H1 (cell line): ENCODE results near the gene RAB3A. TPM values are rescaled to one million over a fixed set of nuclear protein-coding genes. Genes with fewer than 3 reads are reported as not detected.

Source experiments
- CEBPB ChIP-seq: IDR thresholded peaks from 2 replicates; pipeline ENCODE4 v1.6.1; 2012; ENCODE audit warnings: low read depth, low read length
- CHD7 ChIP-seq: fragments of 300-600 bp; sonication (generic); IDR thresholded peaks from 2 replicates; pipeline ENCODE4 v1.7.1; 2012; ENCODE audit warnings: low read length, moderate library complexity, mild to moderate bottlenecking, inconsistent platforms; ENCODE audit not compliant: insufficient replicate concordance
- EGR1 ChIP-seq: IDR thresholded peaks from 2 replicates; pipeline ENCODE4 v1.6.1; 2011; ENCODE audit warnings: low read depth, low read length, borderline replicate concordance
- GTF2F1 ChIP-seq: IDR thresholded peaks from 2 replicates; pipeline ENCODE4 v1.6.1; 2012; ENCODE audit warnings: low read depth, low read length, improper control_type of control experiment, borderline replicate concordance
- HDAC6 ChIP-seq: IDR thresholded peaks from one replicate; pipeline ENCODE4 v1.7.1; 2012; ENCODE audit warnings: low read depth, mild to moderate bottlenecking, inconsistent platforms, low read length, moderate library complexity
- KDM4A ChIP-seq: IDR thresholded peaks from one replicate; pipeline ENCODE4 v1.7.1; 2012; ENCODE audit warnings: low read depth, mild to moderate bottlenecking, moderate library complexity, low read length, inconsistent platforms; ENCODE audit not compliant: severe bottlenecking
- KDM5A ChIP-seq: fragments of 200-600 bp; IDR thresholded peaks from 2 replicates; pipeline ENCODE4 v1.7.1; 2012; ENCODE audit warnings: mild to moderate bottlenecking, low read length, inconsistent platforms, mixed read lengths
- SIRT6 ChIP-seq: IDR thresholded peaks from one replicate; pipeline ENCODE4 v1.7.1; 2012; ENCODE audit warnings: low read length, inconsistent platforms
- SP4 ChIP-seq: IDR thresholded peaks from 2 replicates; pipeline ENCODE4 v1.6.1; 2012; ENCODE audit warnings: low read length, inconsistent platforms
- TAF7 ChIP-seq: optimal IDR thresholded peaks from 2 replicates; pipeline ENCODE3; 2011; ENCODE audit warnings: low read depth, mild to moderate bottlenecking, inconsistent platforms, low read length, moderate library complexity, borderline replicate concordance
- TEAD4 ChIP-seq: IDR thresholded peaks from 2 replicates; pipeline ENCODE4 v1.6.1; 2012; ENCODE audit warnings: low read depth, low read length, inconsistent platforms, mixed read lengths
- polyA plus RNA-seq, 7 experiments: library from polyadenylated mRNA; depleted of rRNA in 3 of 7; stranded (reverse) in 5 of 7; unstranded in 2 of 7; fragments of >200 nt in 5 of 7; fragments of 200-250 nt in 2 of 7; gene quantifications; 1 replicate in 5 of 7; 2 replicates in 1 of 7; 4 replicates in 1 of 7; pipeline versions ENCODE4 v1.2.1 to v1.2.3, GENCODE V29; 2011 to 2013; ENCODE audit warnings: missing spikeins in 2 of 7, mixed read lengths in 2 of 7
- total RNA-seq: library from RNA; stranded (reverse); fragmentation: NEBNext Ultra II Directional; extraction: Animal tissue kit (Norgen Biotek cat#: 25700); gene quantifications from 2 replicates; pipeline ENCODE4 v1.2.1, GENCODE V29; 2021

Gene RAB3A
- total and polyA plus RNA-seq, 2 of the 8 experiments (the other 6 are each of a cell fraction or from before 2014, with no cell fraction given): 13.6 to 14.2 TPM

GRCh38 chr19:18192673-18193387 lies 11.0 kb downstream of the RAB3A start, which contains the start of gene MPV17L2 (continued):
- peak; percentile 77 for TF ChIP-seq KDM4A
- TF ChIP-seq EGR1: no peak
- 0 out of 2 replicates have a peak, but pooled peaks have one; percentile 46 for TF ChIP-seq CEBPB
- peak; percentile 87; the same call in 1 of the 2 replicates for TF ChIP-seq SP4
- no peak; the same call in 1 of the 2 replicates for TF ChIP-seq KDM5A
- no peak for TF ChIP-seq SIRT6
- no peak for TF ChIP-seq HDAC6
- no peak for TF ChIP-seq TEAD4
- no peak for TF ChIP-seq GTF2F1
- TF ChIP-seq CHD7: no peak
- TF ChIP-seq TAF7: no peak
